Measurements from ENCODE around the gene PARD3. TPM values are rescaled to one million over a fixed set of nuclear protein-coding genes. Genes with fewer than 3 reads are reported as not detected.

Gene PARD3
- total RNA-seq, 1 donor from 2014 or later = 22.9 TPM

DNA sequence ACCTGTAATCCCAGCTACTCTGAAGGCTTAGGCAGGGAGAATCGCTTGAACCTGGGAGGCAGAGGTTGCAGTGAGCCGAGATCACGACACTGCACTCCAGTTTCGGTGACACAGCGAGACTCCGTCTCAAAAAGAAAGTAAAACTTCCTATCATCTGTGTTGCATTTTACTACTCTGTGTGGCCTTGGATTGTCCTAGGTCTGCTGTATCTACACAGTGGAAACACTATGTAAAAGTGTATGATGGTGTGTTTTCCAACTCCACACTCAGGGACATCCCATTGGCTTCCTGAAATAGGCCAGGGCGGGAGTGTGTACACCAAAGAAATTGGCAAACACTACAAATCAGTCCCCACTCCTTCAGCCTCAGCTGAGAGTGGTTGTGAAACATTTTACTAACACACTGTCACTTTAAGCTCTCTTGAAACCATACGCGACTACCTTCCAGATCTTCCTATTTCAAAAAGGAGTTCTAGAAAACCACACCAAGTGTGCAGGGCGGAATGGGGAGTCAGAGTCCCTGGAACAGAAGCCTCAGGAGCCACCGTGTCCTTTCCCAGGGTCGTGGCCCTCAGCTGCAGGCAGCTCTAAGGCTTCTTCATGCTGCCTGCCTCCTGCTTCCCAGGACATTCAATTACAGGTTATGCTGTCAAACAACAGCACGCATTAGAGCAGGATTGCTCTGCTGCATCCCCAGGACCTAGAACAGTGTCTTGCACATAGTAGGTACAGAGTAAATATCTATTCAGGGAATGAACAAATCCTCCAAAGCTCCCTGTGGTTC, 275.4 kb downstream of the PARD3 start:
- H3K27me3 Mint-ChIP-seq (ENCODE audit: unreplicated experiment) = no peaks in the 10 kb centered on the region
- no peak overlapping the region for H3K27ac Mint-ChIP-seq (ENCODE audit: unreplicated experiment)
- peaks cover 18% of the 10 kb centered on the region for H3K4me1 Mint-ChIP-seq (ENCODE audit: low read depth, unreplicated experiment)
- H3K9me3 Mint-ChIP-seq (ENCODE audit: unreplicated experiment) = no peaks in the 10 kb centered on the region
- no peak for DNase-seq
- no peak for TF ChIP-seq CTCF (IDR thresholded peaks at IDR 0.05; ENCODE audit: partially characterized antibody, unreplicated experiment)
- H3K4me3 Mint-ChIP-seq (ENCODE audit: unreplicated experiment) = no peak overlapping the region
- H3K36me3 Mint-ChIP-seq (ENCODE audit: unreplicated experiment) = no peaks in the 10 kb centered on the region

DNA sequence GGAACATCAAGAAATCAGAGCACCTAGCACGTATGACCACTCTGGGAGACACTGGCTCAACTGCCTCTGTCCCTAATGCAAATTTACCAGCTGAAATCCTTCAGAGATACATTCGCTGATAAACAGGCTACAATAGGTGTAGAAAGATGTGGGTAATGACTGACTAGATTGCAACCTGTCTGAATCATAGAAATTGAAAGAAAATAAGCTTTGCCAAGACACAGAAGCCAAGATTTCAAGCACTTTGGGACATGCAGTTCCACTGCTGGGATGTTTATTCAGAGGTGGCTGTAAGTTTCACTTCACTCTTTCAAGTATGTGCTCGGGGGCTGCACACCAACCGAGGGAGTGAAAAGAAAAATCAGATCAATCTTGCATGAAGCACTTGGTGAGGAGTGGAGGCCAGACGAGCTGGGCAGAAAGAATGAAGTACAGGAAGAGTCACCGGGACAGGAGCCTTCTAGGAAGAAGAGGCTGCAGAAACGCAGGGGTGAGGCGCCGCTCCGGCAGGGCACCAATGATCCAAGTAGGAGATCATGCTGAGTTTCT, 276.7 kb downstream of the PARD3 start:
- H3K4me1 Mint-ChIP-seq (ENCODE audit: low read depth, unreplicated experiment) = peaks cover 14% of the 10 kb centered on the region
- no peak overlapping the region for H3K4me3 Mint-ChIP-seq (ENCODE audit: unreplicated experiment)
- no peak overlapping the region for H3K27ac Mint-ChIP-seq (ENCODE audit: unreplicated experiment)
- no peak for TF ChIP-seq CTCF (IDR thresholded peaks at IDR 0.05; ENCODE audit: partially characterized antibody, unreplicated experiment)
- no peaks in the 10 kb centered on the region for H3K36me3 Mint-ChIP-seq (ENCODE audit: unreplicated experiment)
- DNase-seq = no peak
- no peaks in the 10 kb centered on the region for H3K9me3 Mint-ChIP-seq (ENCODE audit: unreplicated experiment)
- no peaks in the 10 kb centered on the region for H3K27me3 Mint-ChIP-seq (ENCODE audit: unreplicated experiment)

DNA sequence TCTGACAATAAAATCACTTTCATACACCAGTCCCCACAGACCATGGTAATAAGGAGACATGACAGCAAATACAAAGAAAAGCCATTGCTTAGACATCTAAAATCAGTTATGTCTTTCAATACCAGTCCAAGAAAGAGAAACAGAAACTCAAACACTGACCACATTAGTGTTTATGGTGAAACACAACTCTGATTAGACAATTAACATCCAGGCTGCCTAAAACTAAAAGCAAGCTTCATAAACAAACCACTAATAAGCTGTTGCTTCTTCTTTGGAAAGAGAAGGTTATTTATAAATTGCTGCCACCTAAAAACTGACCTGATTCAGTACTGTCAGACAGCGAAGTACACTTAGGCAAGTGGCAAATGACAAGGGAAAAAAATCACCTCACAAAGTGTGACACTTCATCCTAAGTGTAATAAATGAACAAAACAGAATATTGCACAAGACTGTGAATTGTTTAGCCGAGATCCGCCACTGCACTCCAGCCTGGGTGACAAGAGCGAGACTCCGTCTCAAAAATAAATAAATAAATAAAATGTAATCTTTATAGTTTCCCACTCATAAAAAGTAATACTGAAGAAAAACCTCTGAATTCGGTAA, 277.4 kb downstream of the PARD3 start:
- no peak overlapping the region for H3K27ac Mint-ChIP-seq (ENCODE audit: unreplicated experiment)
- no peak for TF ChIP-seq CTCF (IDR thresholded peaks at IDR 0.05; ENCODE audit: partially characterized antibody, unreplicated experiment)
- peaks cover 14% of the 10 kb centered on the region for H3K4me1 Mint-ChIP-seq (ENCODE audit: low read depth, unreplicated experiment)
- H3K9me3 Mint-ChIP-seq (ENCODE audit: unreplicated experiment) = no peaks in the 10 kb centered on the region
- DNase-seq = no peak
- no peaks in the 10 kb centered on the region for H3K27me3 Mint-ChIP-seq (ENCODE audit: unreplicated experiment)
- H3K36me3 Mint-ChIP-seq (ENCODE audit: unreplicated experiment) = no peaks in the 10 kb centered on the region
- no peak overlapping the region for H3K4me3 Mint-ChIP-seq (ENCODE audit: unreplicated experiment)

DNA sequence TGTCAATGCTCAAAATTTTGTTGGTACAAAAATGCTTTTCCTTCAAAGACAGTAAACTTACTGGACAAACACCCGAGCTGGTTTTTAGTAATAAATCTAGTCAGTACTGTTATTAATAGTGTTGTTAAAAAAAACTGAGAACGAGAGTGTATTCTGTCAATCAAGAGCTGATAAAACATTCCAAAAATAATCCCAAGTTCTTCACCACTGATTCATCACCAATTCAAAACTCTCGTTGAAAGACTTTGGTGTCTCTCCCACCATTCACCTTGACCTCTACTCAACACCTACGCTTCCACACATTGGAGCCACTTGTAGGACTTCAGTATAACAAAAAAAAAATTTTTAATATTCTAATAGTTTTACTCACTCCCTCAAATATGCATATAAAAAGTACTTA, 279.2 kb downstream of the PARD3 start:
- no peak overlapping the region for H3K27ac Mint-ChIP-seq (ENCODE audit: unreplicated experiment)
- no peak for TF ChIP-seq CTCF (IDR thresholded peaks at IDR 0.05; ENCODE audit: partially characterized antibody, unreplicated experiment)
- peaks cover 8% of the 10 kb centered on the region for H3K4me1 Mint-ChIP-seq (ENCODE audit: low read depth, unreplicated experiment)
- no peak for DNase-seq
- H3K27me3 Mint-ChIP-seq (ENCODE audit: unreplicated experiment) = no peaks in the 10 kb centered on the region
- H3K36me3 Mint-ChIP-seq (ENCODE audit: unreplicated experiment) = no peaks in the 10 kb centered on the region
- H3K4me3 Mint-ChIP-seq (ENCODE audit: unreplicated experiment) = no peak overlapping the region
- no peaks in the 10 kb centered on the region for H3K9me3 Mint-ChIP-seq (ENCODE audit: unreplicated experiment)

DNA sequence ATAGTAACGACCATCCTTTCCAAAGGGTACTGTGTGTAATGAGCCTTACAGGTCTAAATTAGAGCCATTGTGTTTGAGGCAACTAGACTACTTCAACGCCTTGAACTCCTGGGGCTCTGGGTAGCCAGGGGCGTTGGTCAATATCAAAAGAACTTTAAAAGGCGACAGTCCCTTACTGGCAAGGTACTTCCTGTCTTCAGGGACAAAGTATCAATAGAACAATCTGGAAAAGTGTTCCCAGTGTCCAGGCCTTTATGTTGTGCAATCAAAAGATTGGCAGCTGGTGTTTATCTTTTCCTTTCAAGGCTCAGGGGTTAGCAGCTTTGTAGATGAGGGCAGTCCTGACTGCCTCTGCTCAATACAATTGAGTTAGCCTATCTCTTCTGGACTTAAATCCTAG, 284.3 kb downstream of the PARD3 start:
- Mint-ChIP-seq H3K27ac (ENCODE audit: unreplicated experiment) (no peak overlapping the region), H3K27me3 (ENCODE audit: unreplicated experiment) (no peaks in the 10 kb centered on the region), H3K4me3 (ENCODE audit: unreplicated experiment) (no peak overlapping the region), H3K9me3 (ENCODE audit: unreplicated experiment) (no peaks in the 10 kb centered on the region), H3K36me3 (ENCODE audit: unreplicated experiment) (no peaks in the 10 kb centered on the region), H3K4me1 (ENCODE audit: low read depth, unreplicated experiment) (peaks cover 6% of the 10 kb centered on the region)
- DNase-seq = no peak
- no peak for TF ChIP-seq CTCF (IDR thresholded peaks at IDR 0.05; ENCODE audit: partially characterized antibody, unreplicated experiment)
